Skeletal muscle tissue (tissue), 4 donors: ENCODE measurements around the gene DGKI. TPM values are rescaled to one million over a fixed set of nuclear protein-coding genes. Genes with fewer than 3 reads are reported as not detected.

ENCODE experiments used
- H3K27ac ChIP-seq: one replicate; pipeline ENCODE4 v1.7.0; 2013; ENCODE audit warnings: mild to moderate bottlenecking, low read depth, low read length, inconsistent platforms
- H3K27me3 ChIP-seq, 3 donors: one replicate each; pipeline ENCODE4 v1.7.0; 2013; ENCODE audit warnings: low read length in 3 of 3; ENCODE audit not compliant: control insufficient read depth in 3 of 3, insufficient read depth in 3 of 3
- H3K36me3 ChIP-seq, 3 donors: one replicate each; pipeline ENCODE4 v1.7.0; 2013; ENCODE audit warnings: low read length in 3 of 3; ENCODE audit not compliant: control insufficient read depth in 3 of 3, insufficient read depth in 3 of 3
- H3K4me1 ChIP-seq, 3 donors: one replicate each; pipeline ENCODE4 v1.7.0; 2013; ENCODE audit warnings: low read length in 3 of 3, mild to moderate bottlenecking in 3 of 3; ENCODE audit not compliant: control insufficient read depth in 3 of 3, insufficient read depth in 3 of 3
- H3K4me3 ChIP-seq, 3 donors: one replicate each; pipeline ENCODE4 v1.7.0; 2013; ENCODE audit warnings: low read length in 3 of 3
- H3K9ac ChIP-seq, 3 donors: one replicate each; pipeline ENCODE4 v1.7.0; 2013; ENCODE audit warnings: low read length in 3 of 3, mild to moderate bottlenecking in 3 of 3, moderate library complexity in 2 of 3, low read depth in 1 of 3
- H3K9me3 ChIP-seq, 3 donors: one replicate each; pipeline ENCODE4 v1.7.0; 2013; ENCODE audit warnings: low read length in 3 of 3; ENCODE audit not compliant: control insufficient read depth in 3 of 3
- total RNA-seq: library from RNA; depleted of rRNA; stranded (reverse); fragments of >200 nt; gene quantifications from one replicate; pipeline ENCODE4 v1.2.3, GENCODE V29; 2014
- donor health status: Osteomylitis.

Gene DGKI
- total RNA-seq, 1 donor from 2014 or later: 1.0 TPM

DNA sequence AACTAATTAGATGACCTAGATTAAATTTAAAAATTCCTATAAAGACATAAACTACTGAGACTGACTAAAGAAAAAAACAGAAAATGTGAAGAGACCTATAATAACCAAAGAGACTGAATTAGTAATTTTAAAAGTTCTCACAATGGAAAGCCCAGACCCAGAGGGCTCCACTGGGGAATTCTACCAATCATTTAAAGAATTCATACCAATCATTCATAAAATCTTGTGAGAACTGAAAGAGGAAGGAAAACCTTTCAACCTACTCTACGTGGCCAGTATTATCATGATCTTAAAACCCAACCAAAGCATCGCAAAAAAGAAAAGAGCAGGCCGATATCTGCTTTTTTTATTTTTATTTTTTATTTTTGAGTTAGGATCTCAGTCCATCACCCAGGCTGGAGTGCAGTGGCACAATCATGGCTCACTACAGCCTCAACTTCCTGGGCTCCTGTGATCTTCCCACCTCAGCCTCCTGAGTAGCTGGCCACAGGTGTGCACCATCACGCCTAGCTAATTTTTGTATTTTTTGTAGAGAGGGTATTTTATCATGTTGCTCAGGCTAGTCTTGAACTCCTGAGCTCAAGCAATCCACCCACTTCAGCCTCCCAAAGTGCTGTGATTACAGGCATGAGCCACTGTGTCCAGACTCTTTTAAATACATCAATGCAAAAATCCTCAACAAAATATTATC, 48.6 kb downstream of the DGKI start:
- Histone ChIP-seq H3K4me3 (no peak overlapping the region), H3K27ac (no peak overlapping the region), H3K36me3 (no peaks in the 10 kb centered on the region), H3K27me3 (no peaks in the 10 kb centered on the region), H3K9me3 (no peaks in the 10 kb centered on the region), H3K4me1 (no peaks in the 10 kb centered on the region), H3K9ac (no peak overlapping the region)

DNA sequence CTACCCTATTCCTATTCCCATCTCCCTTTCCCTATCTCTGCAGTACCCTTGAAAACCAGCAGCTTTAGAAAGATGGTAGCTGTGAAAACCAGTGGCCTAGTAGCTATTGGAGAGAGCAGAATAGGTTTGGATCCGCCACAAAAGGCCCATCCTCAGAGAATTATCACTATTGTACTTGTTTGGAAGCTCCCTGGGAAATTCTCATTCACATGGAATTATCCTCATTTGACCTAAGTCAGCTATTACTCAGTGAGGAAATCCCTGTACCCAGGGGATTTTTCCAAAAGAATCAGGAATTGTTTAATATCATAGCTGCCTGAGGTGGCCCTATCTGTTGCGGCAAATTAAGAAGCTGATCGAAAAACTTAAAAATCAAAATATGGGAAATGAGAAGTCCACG, 51.6 kb downstream of the DGKI start:
- no peak overlapping the region for H3K9ac ChIP-seq
- H3K36me3 ChIP-seq: no peaks in the 10 kb centered on the region
- H3K4me1 ChIP-seq: no peaks in the 10 kb centered on the region
- no peaks in the 10 kb centered on the region for H3K27me3 ChIP-seq
- no peaks in the 10 kb centered on the region for H3K9me3 ChIP-seq
- no peak overlapping the region for H3K27ac ChIP-seq
- no peak overlapping the region for H3K4me3 ChIP-seq

GRCh38 chr7:137791930-137792329, 54.8 kb downstream of the DGKI start:
- H3K36me3 ChIP-seq: no peaks in the 10 kb centered on the region
- H3K27ac ChIP-seq: no peak overlapping the region
- no peaks in the 10 kb centered on the region for H3K27me3 ChIP-seq
- no peak overlapping the region for H3K9ac ChIP-seq
- no peaks in the 10 kb centered on the region for H3K4me1 ChIP-seq
- H3K4me3 ChIP-seq: no peak overlapping the region
- H3K9me3 ChIP-seq: no peaks in the 10 kb centered on the region

- H3K36me3 ChIP-seq: no peaks in the 10 kb centered on the region
- no peak overlapping the region for H3K9ac ChIP-seq
Measured at GRCh38 chr7:137790828-137791227, 55.9 kb downstream of the DGKI start.

GRCh38 chr7:137789215-137789882, 57.4 kb downstream of the DGKI start:
- no peaks in the 10 kb centered on the region for H3K9me3 ChIP-seq
- H3K4me1 ChIP-seq: no peaks in the 10 kb centered on the region
- no peaks in the 10 kb centered on the region for H3K36me3 ChIP-seq
- no peak overlapping the region for H3K9ac ChIP-seq
- H3K27ac ChIP-seq: no peak overlapping the region
- H3K4me3 ChIP-seq: no peak overlapping the region
- no peaks in the 10 kb centered on the region for H3K27me3 ChIP-seq

More at GRCh38 chr7:137790828-137791227, 55.9 kb downstream of the DGKI start:
- no peak overlapping the region for H3K4me3 ChIP-seq
- H3K27me3 ChIP-seq: no peaks in the 10 kb centered on the region
- H3K9me3 ChIP-seq: no peaks in the 10 kb centered on the region
- H3K27ac ChIP-seq: no peak overlapping the region
- no peaks in the 10 kb centered on the region for H3K4me1 ChIP-seq

- Histone ChIP-seq H3K27me3 (no peaks in the 10 kb centered on the region), H3K27ac (no peak overlapping the region), H3K4me1 (no peaks in the 10 kb centered on the region), H3K9ac (no peak overlapping the region), H3K4me3 (no peak overlapping the region), H3K36me3 (no peaks in the 10 kb centered on the region), H3K9me3 (no peaks in the 10 kb centered on the region)
Measured at GRCh38 chr7:137787301-137787976, 59.3 kb downstream of the DGKI start.

DNA sequence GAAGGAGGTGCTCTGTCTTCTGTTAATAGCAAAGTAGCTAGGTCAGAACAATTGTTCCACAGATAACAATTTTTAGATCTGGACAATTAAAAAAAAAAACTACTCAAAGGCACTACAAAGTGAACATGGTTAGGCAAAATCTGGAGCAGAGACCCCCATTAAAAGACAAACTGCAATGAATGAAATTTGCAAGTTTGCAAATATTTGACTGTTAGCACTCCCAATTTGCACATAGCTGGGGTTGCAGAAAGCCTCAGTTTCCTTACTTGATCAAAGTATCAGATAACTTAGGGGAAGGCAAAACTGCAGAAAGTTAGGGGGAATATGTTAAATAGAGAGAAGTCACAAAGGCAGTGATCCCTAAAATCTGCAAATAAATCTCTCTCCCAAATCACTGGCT, 68.3 kb downstream of the DGKI start:
- Histone ChIP-seq H3K36me3 (no peaks in the 10 kb centered on the region), H3K9me3 (no peaks in the 10 kb centered on the region), H3K27ac (no peak overlapping the region)

DNA sequence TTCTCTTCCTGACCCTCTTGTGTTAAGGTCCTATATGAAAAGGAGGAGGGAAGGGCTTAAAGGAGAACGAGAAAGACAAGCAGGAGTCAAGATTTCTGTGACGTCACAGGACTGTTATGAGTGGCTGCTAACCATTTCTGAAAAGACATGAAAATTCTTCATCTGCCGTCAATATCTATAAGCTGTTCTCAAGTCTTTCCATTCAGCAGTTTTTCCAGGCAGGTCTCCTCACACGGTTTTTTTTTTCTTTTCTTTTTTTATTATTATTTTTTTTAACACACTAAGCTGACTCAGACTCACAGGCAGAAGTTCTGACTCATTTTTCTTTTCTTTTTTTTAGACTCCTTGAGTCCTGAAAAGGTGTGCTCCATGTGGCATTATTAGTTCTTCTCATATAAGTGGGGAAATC, 72.0 kb downstream of the DGKI start:
- no peaks in the 10 kb centered on the region for H3K27me3 ChIP-seq
- no peaks in the 10 kb centered on the region for H3K4me1 ChIP-seq
- no peaks in the 10 kb centered on the region for H3K9me3 ChIP-seq
- H3K36me3 ChIP-seq: no peaks in the 10 kb centered on the region
- H3K9ac ChIP-seq: no peak overlapping the region
- no peak overlapping the region for H3K4me3 ChIP-seq
- H3K27ac ChIP-seq: no peak overlapping the region

More for the DNA sequence above, 68.3 kb downstream of the DGKI start:
- Histone ChIP-seq H3K9ac (no peak overlapping the region), H3K4me3 (no peak overlapping the region), H3K27me3 (no peaks in the 10 kb centered on the region), H3K4me1 (no peaks in the 10 kb centered on the region)

DNA sequence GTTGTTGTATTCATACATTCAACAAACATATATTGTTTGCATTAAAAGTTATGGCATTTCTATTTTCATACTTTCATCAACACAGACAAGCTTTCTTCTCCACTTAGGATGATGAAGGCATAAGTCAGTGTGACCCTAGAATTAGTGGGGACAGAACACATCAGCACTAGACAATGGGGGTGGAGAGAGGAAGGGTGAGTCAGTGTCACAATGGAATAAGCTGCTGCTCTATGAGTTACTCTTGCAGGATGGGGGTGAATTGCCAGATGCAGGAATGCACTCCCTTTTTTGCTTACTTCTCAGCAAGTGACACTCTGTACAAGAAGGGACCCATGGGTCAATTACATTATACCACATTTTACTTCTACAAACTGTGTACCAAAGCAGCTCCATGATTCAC, 74.0 kb downstream of the DGKI start:
- H3K9me3 ChIP-seq: no peaks in the 10 kb centered on the region
- peak overlapping the region; percentile 45 for H3K27ac ChIP-seq
- no peak overlapping the region for H3K4me3 ChIP-seq
- no peaks in the 10 kb centered on the region for H3K36me3 ChIP-seq
- H3K9ac ChIP-seq: no peak overlapping the region
- no peaks in the 10 kb centered on the region for H3K4me1 ChIP-seq
- no peaks in the 10 kb centered on the region for H3K27me3 ChIP-seq

DNA sequence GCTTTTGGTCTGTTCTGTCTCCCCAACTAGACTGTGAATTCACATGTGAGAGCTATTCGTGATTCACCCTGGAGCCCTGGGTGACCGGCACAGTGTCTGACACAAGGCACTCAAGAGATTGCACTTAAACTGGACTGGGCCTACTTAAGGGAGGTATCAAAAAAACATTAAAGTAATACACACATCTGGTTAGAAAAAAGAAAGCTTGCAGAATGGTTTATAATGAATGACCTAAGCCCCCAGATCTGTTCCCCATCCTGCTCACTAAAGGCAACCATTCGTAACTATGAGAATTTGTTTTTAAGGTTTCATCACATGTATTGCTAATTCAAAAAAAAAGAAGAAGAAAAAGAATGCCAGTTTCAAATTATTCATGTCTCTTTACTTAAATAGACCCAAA, 74.5 kb downstream of the DGKI start:
- Histone ChIP-seq H3K36me3 (no peaks in the 10 kb centered on the region), H3K27ac (peak overlapping the region; percentile 45), H3K9me3 (no peaks in the 10 kb centered on the region), H3K4me1 (no peaks in the 10 kb centered on the region), H3K27me3 (no peaks in the 10 kb centered on the region), H3K9ac (no peak overlapping the region), H3K4me3 (no peak overlapping the region)
